Osteocyte (in vitro differentiated cells): ENCODE measurements around the gene SEMA3C. TPM values are rescaled to one million over a fixed set of nuclear protein-coding genes. Genes with fewer than 3 reads are reported as not detected.

Source experiments
- DNase-seq: peaks from one replicate; pipeline ENCODE4 v3.0.0; 2021; ENCODE audit warnings: mixed read lengths; ENCODE audit not compliant: unreplicated experiment; ENCODE audit errors: extremely low spot score
- H3K27ac Mint-ChIP-seq: one replicate; pipeline ENCODE4 v1.8.0; 2021; ENCODE audit warnings: mild to moderate bottlenecking, mixed read lengths; ENCODE audit not compliant: unreplicated experiment
- H3K27me3 Mint-ChIP-seq: one replicate; pipeline ENCODE4 v1.8.0; 2021; ENCODE audit warnings: mixed read lengths; ENCODE audit not compliant: unreplicated experiment
- H3K36me3 Mint-ChIP-seq: one replicate; pipeline ENCODE4 v1.8.0; 2021; ENCODE audit warnings: mixed read lengths; ENCODE audit not compliant: unreplicated experiment
- H3K4me1 Mint-ChIP-seq: one replicate; pipeline ENCODE4 v1.8.0; 2021; ENCODE audit warnings: mixed read lengths; ENCODE audit not compliant: unreplicated experiment
- H3K4me3 Mint-ChIP-seq: one replicate; pipeline ENCODE4 v1.8.0; 2021; ENCODE audit warnings: mild to moderate bottlenecking, moderate library complexity, mixed read lengths; ENCODE audit not compliant: unreplicated experiment
- H3K9me3 Mint-ChIP-seq: one replicate; pipeline ENCODE4 v1.8.0; 2021; ENCODE audit warnings: mixed read lengths; ENCODE audit not compliant: unreplicated experiment
- CTCF ChIP-seq: fragments of 200-600 bp; sonication (generic); IDR thresholded peaks from 2 replicates; pipeline ENCODE4 v1.5.0; 2021; ENCODE audit warnings: antibody characterized with exemption, mild to moderate bottlenecking, moderate library complexity
- total RNA-seq: library from RNA; stranded (reverse); gene quantifications from 2 replicates; pipeline ENCODE4 v1.2.1, GENCODE V29; 2021

SEMA3C gene
- total RNA-seq, 1 donor from 2014 or later = 74.1 TPM

GRCh38 chr7:80708123-80708522 is 210.7 kb downstream of the SEMA3C start:
- H3K9me3 Mint-ChIP-seq = no peaks in the 10 kb centered on the region
- no peaks in the 10 kb centered on the region for H3K27me3 Mint-ChIP-seq
- H3K36me3 Mint-ChIP-seq = no peaks in the 10 kb centered on the region
- DNase-seq = no peak
- H3K27ac Mint-ChIP-seq = no peak overlapping the region
- H3K4me3 Mint-ChIP-seq = no peak overlapping the region
- no peak for TF ChIP-seq CTCF
- H3K4me1 Mint-ChIP-seq = no peaks in the 10 kb centered on the region

GRCh38 chr7:80707318-80707717 is 211.5 kb downstream of the SEMA3C start:
- H3K36me3 Mint-ChIP-seq = no peaks in the 10 kb centered on the region
- DNase-seq = no peak
- H3K9me3 Mint-ChIP-seq = no peaks in the 10 kb centered on the region
- no peak for TF ChIP-seq CTCF
- no peak overlapping the region for H3K27ac Mint-ChIP-seq
- H3K27me3 Mint-ChIP-seq = no peaks in the 10 kb centered on the region
- H3K4me1 Mint-ChIP-seq = no peaks in the 10 kb centered on the region
- H3K4me3 Mint-ChIP-seq = no peak overlapping the region

GRCh38 chr7:80705130-80705781 is 213.6 kb downstream of the SEMA3C start:
- Mint-ChIP-seq H3K36me3 (no peaks in the 10 kb centered on the region), H3K9me3 (no peaks in the 10 kb centered on the region), H3K27ac (no peak overlapping the region), H3K27me3 (no peaks in the 10 kb centered on the region), H3K4me3 (no peak overlapping the region), H3K4me1 (peaks cover 4% of the 10 kb centered on the region)
- TF ChIP-seq CTCF = no peak
- no peak for DNase-seq

- no peak for DNase-seq
- Mint-ChIP-seq H3K27ac (no peak overlapping the region), H3K4me1 (peaks cover 16% of the 10 kb centered on the region)
Observed at GRCh38 chr7:80703272-80703671, 215.6 kb downstream of the SEMA3C start.

More at GRCh38 chr7:80703272-80703671, 215.6 kb downstream of the SEMA3C start:
- H3K9me3 Mint-ChIP-seq = no peaks in the 10 kb centered on the region
- H3K4me3 Mint-ChIP-seq = no peak overlapping the region
- TF ChIP-seq CTCF = no peak
- no peaks in the 10 kb centered on the region for H3K36me3 Mint-ChIP-seq
- peaks cover 3% of the 10 kb centered on the region for H3K27me3 Mint-ChIP-seq
